GM12875 (cell line): Measurements from ENCODE around the gene TRIM62.

ENCODE experiments used
- H3K4me3 ChIP-seq: one replicate; pipeline ENCODE4 v1.5.1; 2011; ENCODE audit warnings: low read depth, low read length, control low read depth
- CTCF ChIP-seq: IDR thresholded peaks from 2 replicates; pipeline ENCODE4 v1.5.1; 2011; ENCODE audit warnings: low read depth, mild to moderate bottlenecking, control low read depth, inconsistent platforms, low read length, moderate library complexity, borderline replicate concordance; ENCODE audit not compliant: insufficient read depth

Gene TRIM62

DNA sequence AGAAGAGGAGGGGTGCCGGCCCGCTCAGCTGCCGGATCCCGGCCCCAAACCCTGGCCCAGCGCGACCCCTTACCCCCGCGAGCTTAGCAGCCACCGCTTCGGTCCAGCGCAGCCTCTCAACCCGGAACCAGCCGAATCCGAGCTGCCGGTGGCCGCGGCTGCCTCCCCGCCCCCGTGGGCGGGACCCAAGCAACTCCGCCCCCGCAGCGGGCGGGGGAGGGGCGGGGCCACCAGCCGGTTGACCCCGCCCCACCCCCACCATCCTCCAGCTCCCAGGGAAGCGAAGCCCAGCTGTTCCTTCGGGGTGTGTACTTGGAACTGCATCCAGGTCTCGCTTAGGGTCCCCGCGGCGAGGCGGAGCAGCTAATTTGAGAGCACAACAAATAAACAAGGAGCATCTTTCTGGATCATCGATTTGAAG lies at the start of gene TRIM62:
Gene TRIM62, minus strand, starts transcription at position 123 of the 421 bp plus-strand sequence. CDS start 611 bp downstream, outside the sequence.
- peak within 1 kb of the TSS; percentile 76 for H3K4me3 ChIP-seq
- no peak for TF ChIP-seq CTCF

GRCh38 chr1:33231166-33231565 lies 49.3 kb upstream of the TRIM62 start:
- no peak for TF ChIP-seq CTCF
- no peak overlapping the region for H3K4me3 ChIP-seq

- TF ChIP-seq CTCF = no peak
- H3K4me3 ChIP-seq = no peak overlapping the region
Observed at GRCh38 chr1:33228935-33229487, 47.2 kb upstream of the TRIM62 start.

DNA sequence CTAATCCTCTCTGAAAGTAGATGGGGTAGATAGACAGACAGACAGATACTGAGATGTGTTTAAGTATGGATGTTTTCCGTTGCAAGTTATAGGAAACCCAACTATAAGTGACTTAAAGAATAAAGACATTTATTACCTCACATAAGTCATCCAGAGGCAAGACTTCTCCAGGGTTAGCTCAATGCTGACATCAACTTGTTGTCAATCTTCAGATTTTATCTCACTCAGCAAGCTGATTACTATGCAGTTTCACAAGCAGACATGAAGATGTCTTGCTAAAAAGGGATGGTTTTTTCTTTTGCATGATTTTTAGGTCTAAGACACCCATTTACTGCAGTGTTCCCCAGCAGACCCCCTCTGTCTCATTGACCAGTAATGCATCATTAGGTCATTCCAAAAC lies 43.7 kb upstream of the TRIM62 start:
- no peak for TF ChIP-seq CTCF
- no peak overlapping the region for H3K4me3 ChIP-seq

DNA sequence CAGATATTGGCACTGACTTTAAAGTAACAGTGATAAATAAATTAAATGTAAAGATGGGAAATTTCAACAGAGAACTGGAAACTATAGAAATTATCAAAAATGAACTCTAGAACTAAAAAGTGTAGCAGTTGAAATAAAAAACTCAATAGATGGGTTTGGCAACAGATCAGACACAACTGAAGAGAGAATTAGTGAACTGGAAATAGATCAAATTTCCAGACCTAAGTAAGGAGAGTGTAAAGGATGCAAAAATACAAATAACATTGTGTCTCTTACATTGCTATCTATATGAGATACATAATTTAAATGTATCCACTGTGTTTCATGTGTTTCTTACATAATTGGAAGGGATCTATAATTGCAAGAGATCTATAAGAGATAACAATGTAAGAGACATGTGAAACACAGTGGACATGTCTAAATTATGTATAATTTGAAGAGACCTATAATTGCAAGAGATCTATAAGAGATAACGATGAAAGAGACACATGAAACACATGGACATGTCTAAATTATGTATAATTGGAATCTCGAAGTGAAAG lies 42.4 kb upstream of the TRIM62 start:
- H3K4me3 ChIP-seq = no peak overlapping the region
- no peak for TF ChIP-seq CTCF

- H3K4me3 ChIP-seq = no peak overlapping the region
- no peak for TF ChIP-seq CTCF
Observed at GRCh38 chr1:33222381-33222780, 40.5 kb upstream of the TRIM62 start.

DNA sequence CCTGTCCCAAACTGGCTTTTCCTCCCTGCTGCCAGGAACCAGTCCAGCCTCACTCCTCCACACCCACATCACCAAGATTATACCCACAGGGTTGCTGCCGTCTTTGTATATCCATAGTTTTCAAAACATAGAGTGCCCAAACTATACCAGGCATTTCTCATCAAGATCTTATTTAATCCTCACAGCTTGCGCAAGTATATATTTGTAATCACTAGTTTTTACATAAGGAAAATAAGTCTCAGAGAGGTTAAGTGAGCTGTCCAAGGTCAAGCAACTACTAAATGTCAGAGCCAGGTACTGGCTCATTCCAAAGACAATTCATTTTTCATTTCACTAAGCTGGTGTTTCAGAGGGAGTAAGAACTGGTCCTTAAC lies 39.5 kb upstream of the TRIM62 start:
- no peak overlapping the region for H3K4me3 ChIP-seq

More for the DNA sequence above, 39.5 kb upstream of the TRIM62 start:
- TF ChIP-seq CTCF = no peak
